C4-2B (cell line): ENCODE measurements around the gene CPA1.

Source experiments
- H3K27ac ChIP-seq: fragments of 450-650 bp; 2 replicates; pipeline ENCODE4 v1.5.1; 2017
- CTCF ChIP-seq: fragments of 450-650 bp; conservative IDR thresholded peaks from 2 replicates; pipeline ENCODE4 v1.5.1; 2017; ENCODE audit warnings: mild to moderate bottlenecking
- ZFX ChIP-seq: fragments of 450-650 bp; IDR thresholded peaks from 2 replicates; pipeline ENCODE4 v1.6.1; 2017

Gene CPA1

GRCh38 chr7:130356876-130357611 is 23.2 kb upstream of the CPA1 start:
- no peak overlapping the region for H3K27ac ChIP-seq
- no peak for TF ChIP-seq CTCF
- no peak for TF ChIP-seq ZFX

- no peak for TF ChIP-seq CTCF
- no peak for TF ChIP-seq ZFX
- no peak overlapping the region for H3K27ac ChIP-seq
Measured at GRCh38 chr7:130358471-130358870, 21.8 kb upstream of the CPA1 start.

GRCh38 chr7:130359276-130359857 is 20.9 kb upstream of the CPA1 start:
- no peak overlapping the region for H3K27ac ChIP-seq
- TF ChIP-seq CTCF (no peak), ZFX (no peak)

- TF ChIP-seq CTCF (no peak), ZFX (no peak)
- no peak overlapping the region for H3K27ac ChIP-seq
Measured at GRCh38 chr7:130360518-130360917, 19.8 kb upstream of the CPA1 start.

- H3K27ac ChIP-seq: no peak overlapping the region
- TF ChIP-seq ZFX (no peak), CTCF (no peak)
Measured at GRCh38 chr7:130361681-130362080, 18.6 kb upstream of the CPA1 start.

- no peak overlapping the region for H3K27ac ChIP-seq
- no peak for TF ChIP-seq ZFX
- TF ChIP-seq CTCF: no peak
Measured at GRCh38 chr7:130362251-130362816, 18.0 kb upstream of the CPA1 start.

GRCh38 chr7:130363026-130363847 is 17.1 kb upstream of the CPA1 start:
- H3K27ac ChIP-seq: no peak overlapping the region
- TF ChIP-seq CTCF (no peak), ZFX (no peak)
